Bone marrow (tissue), 2 donors: ENCODE data around the gene TUBB8B.
"Not testable (repeated sequence)": the region's sequence is repeated elsewhere in the genome, so short reads cannot be mapped to it uniquely, and the experiment has no call there.

ENCODE experiments used
- DNase-seq, 2 donors: peaks; one replicate each; lab custom pipeline; 2025; lab: John Stamatoyannopoulos, UW

Gene TUBB8B

GRCh38 chr18:49176-49665 is at the start of gene TUBB8B:
Gene TUBB8B, minus strand, starts transcription at chr18:49615. Its CDS starts 58 bp downstream, at chr18:49557.
- not testable (repeated sequence) for DNase-seq

GRCh38 chr18:97252-97914 is 48.0 kb upstream of the TUBB8B start:
- DNase-seq: not testable (repeated sequence)

- DNase-seq: not testable (repeated sequence)
These were observed 47.3 kb upstream of the TUBB8B start for GRCh38 chr18:96767-97131.

- not testable (repeated sequence) for DNase-seq
These were observed 46.8 kb upstream of the TUBB8B start for GRCh38 chr18:96101-96766.

GRCh38 chr18:95580-95979 is 46.2 kb upstream of the TUBB8B start:
- not testable (repeated sequence) for DNase-seq

- not testable (repeated sequence) for DNase-seq
These were observed 44.5 kb upstream of the TUBB8B start for GRCh38 chr18:93897-94408.

- not testable (repeated sequence) for DNase-seq
These were observed 42.1 kb upstream of the TUBB8B start for GRCh38 chr18:91561-91960.

- not testable (repeated sequence) for DNase-seq
These were observed 41.2 kb upstream of the TUBB8B start for GRCh38 chr18:90396-91193.

- DNase-seq: not testable (repeated sequence)
These were observed 39.7 kb upstream of the TUBB8B start for GRCh38 chr18:89124-89523.

GRCh38 chr18:84801-85200 is 35.4 kb upstream of the TUBB8B start:
- DNase-seq: not testable (repeated sequence)

GRCh38 chr18:82626-83209 is 33.3 kb upstream of the TUBB8B start:
- DNase-seq: not testable (repeated sequence)

GRCh38 chr18:80881-81280 is 31.5 kb upstream of the TUBB8B start:
- DNase-seq: not testable (repeated sequence)

- DNase-seq: not testable (repeated sequence)
These were observed 30.8 kb upstream of the TUBB8B start for GRCh38 chr18:80202-80601.

GRCh38 chr18:75525-76160 is 26.2 kb upstream of the TUBB8B start:
- not testable (repeated sequence) for DNase-seq

- DNase-seq: not testable (repeated sequence)
These were observed 23.9 kb upstream of the TUBB8B start for GRCh38 chr18:73181-73777.

- not testable (repeated sequence) for DNase-seq
These were observed 18.3 kb upstream of the TUBB8B start for GRCh38 chr18:67701-68100.

GRCh38 chr18:64279-64678 is 14.9 kb upstream of the TUBB8B start:
- DNase-seq: not testable (repeated sequence)

GRCh38 chr18:63656-64055 is 14.2 kb upstream of the TUBB8B start:
- not testable (repeated sequence) for DNase-seq

GRCh38 chr18:54388-54787 is 5.0 kb upstream of the TUBB8B start:
- DNase-seq: not testable (repeated sequence)

GRCh38 chr18:48696-49095 is 719 bp downstream of the TUBB8B start:
- DNase-seq: not testable (repeated sequence)

GRCh38 chr18:13177-13576 is 36.2 kb downstream of the TUBB8B start:
- not testable (repeated sequence) for DNase-seq
